Endothelial cell of umbilical vein (primary cell): ENCODE results near the gene PLD1. TPM values are rescaled to one million over a fixed set of nuclear protein-coding genes. Genes with fewer than 3 reads are reported as not detected.

Experiments
- BruUV-seq: library from RNA; stranded (reverse); fragments of 400-500 nt; replicated peaks from 2 replicates; lab custom pipeline; 2021; lab: Mats Ljungman, UMichigan
- CTCF ChIA-PET: fragments of 300-600, 350-600 bp; sonication (Branson Sonifier 250); formaldehyde crosslinking; loops from one replicate; lab custom pipeline; 2021; ENCODE audit warnings: antibody characterized with exemption, inconsistent platforms; lab: Charles Lee
- POLR2A ChIA-PET: fragments of 300-600, 350-600 bp; sonication (Branson Sonifier 250); formaldehyde crosslinking; loops from one replicate; lab custom pipeline; 2021; ENCODE audit warnings: antibody characterized with exemption, inconsistent platforms; lab: Charles Lee
- DNase-seq: peaks from one replicate; pipeline ENCODE4 v3.0.0-alpha.2; 2011; ENCODE audit warnings: low read depth, low spot score
- FAIRE-seq: peaks from 2 replicates; lab custom pipeline; 2011; peaks lifted over from hg19 to GRCh38; lab: Jason Lieb, UNC
- H2AFZ ChIP-seq: 2 replicates; pipeline ENCODE4 v1.6.0; 2012; ENCODE audit warnings: low read depth, low read length, control low read depth, inconsistent platforms
- H3K27ac ChIP-seq: 2 replicates; pipeline ENCODE4 v1.5.1; 2011; ENCODE audit warnings: low read depth, mild to moderate bottlenecking, control low read depth, low read length, moderate library complexity; ENCODE audit not compliant: insufficient read depth
- H3K27me3 ChIP-seq, 2 experiments: 2 replicates each; pipeline versions ENCODE4 v1.6.0 to v1.6.1; 2011; ENCODE audit warnings: low read length in 2 of 2, mixed read lengths in 1 of 2; ENCODE audit not compliant: control insufficient read depth in 2 of 2, insufficient read depth in 2 of 2
- H3K36me3 ChIP-seq, 2 experiments: 2 replicates in 1 of 2; 3 replicates in 1 of 2; pipeline ENCODE4 v1.5.1; 2011; ENCODE audit warnings: low read length in 2 of 2, mild to moderate bottlenecking in 1 of 2, moderate library complexity in 1 of 2; ENCODE audit not compliant: control insufficient read depth in 2 of 2, insufficient read depth in 2 of 2; ENCODE audit errors: extremely low read depth in 1 of 2
- H3K4me1 ChIP-seq: 3 replicates; pipeline ENCODE4 v1.5.1; 2011; ENCODE audit warnings: mild to moderate bottlenecking, low read length; ENCODE audit not compliant: control insufficient read depth, insufficient read depth; ENCODE audit errors: extremely low read depth
- H3K4me2 ChIP-seq: 2 replicates; pipeline ENCODE4 v1.6.1; 2011; ENCODE audit warnings: low read length, control low read depth, mixed read lengths; ENCODE audit not compliant: insufficient read depth
- H3K4me3 ChIP-seq, 3 experiments: fragments of 200-600 bp in 1 of 3; sonication (generic), shearing (Covaris generic) in 1 of 3; replicated peaks in 1 of 3; 2 replicates each; pipeline ENCODE4 v1.5.1; 2011 to 2016; ENCODE audit warnings: control low read depth in 3 of 3, low read length in 3 of 3, mild to moderate bottlenecking in 2 of 3, inconsistent platforms in 1 of 3, low read depth in 1 of 3, moderate library complexity in 1 of 3; ENCODE audit not compliant: insufficient read depth in 1 of 3
- H3K79me2 ChIP-seq: 2 replicates; pipeline ENCODE4 v1.6.0; 2012; ENCODE audit warnings: low read length, inconsistent platforms; ENCODE audit not compliant: control insufficient read depth, insufficient read depth
- H3K9ac ChIP-seq: replicated peaks from 2 replicates; pipeline ENCODE3; 2011; ENCODE audit warnings: low read length, control low read depth; ENCODE audit not compliant: insufficient read depth; ENCODE audit errors: extremely low read depth
- H3K9me1 ChIP-seq: replicated peaks from 3 replicates; pipeline ENCODE4 v1.6.0; 2011; ENCODE audit warnings: mild to moderate bottlenecking, low read length; ENCODE audit not compliant: control insufficient read depth, insufficient read depth; ENCODE audit errors: extremely low read depth
- H3K9me3 ChIP-seq: replicated peaks from 2 replicates; pipeline ENCODE4 v1.5.1; 2012; ENCODE audit warnings: low read length, inconsistent platforms; ENCODE audit not compliant: control insufficient read depth, insufficient read depth
- H4K20me1 ChIP-seq: replicated peaks from 2 replicates; pipeline ENCODE3; 2011; ENCODE audit warnings: mild to moderate bottlenecking, low read length; ENCODE audit not compliant: control insufficient read depth, insufficient read depth; ENCODE audit errors: extremely low read depth
- CTCF ChIP-seq, 2 donors: IDR thresholded peaks; 1 replicate in 1 of 2; 2 replicates in 1 of 2; pipeline ENCODE4 v1.5.1; 2011; ENCODE audit warnings: low read length in 2 of 2, mild to moderate bottlenecking in 2 of 2, moderate library complexity in 2 of 2, control low read depth in 1 of 2, inconsistent platforms in 1 of 2, low read depth in 1 of 2; ENCODE audit not compliant: insufficient read depth in 1 of 2; ENCODE audit errors: extremely low read depth in 1 of 2
- EZH2 ChIP-seq: IDR thresholded peaks from 2 replicates; pipeline ENCODE4 v1.6.1; 2012; ENCODE audit warnings: borderline replicate concordance, low read depth, mild to moderate bottlenecking, moderate library complexity, low read length, inconsistent platforms; ENCODE audit not compliant: severe bottlenecking
- FOS ChIP-seq: IDR thresholded peaks from 2 replicates; pipeline ENCODE4 v1.6.1; 2011; ENCODE audit warnings: mild to moderate bottlenecking, low read length, moderate library complexity, borderline replicate concordance; ENCODE audit not compliant: insufficient read depth
- GATA2 ChIP-seq: IDR thresholded peaks from 2 replicates; pipeline ENCODE4 v1.7.0; 2011; ENCODE audit warnings: low read depth, mild to moderate bottlenecking, moderate library complexity, mixed read lengths, low read length; ENCODE audit not compliant: insufficient read length, insufficient read depth
- JUN ChIP-seq: IDR thresholded peaks from 2 replicates; pipeline ENCODE4 v1.6.1; 2011; ENCODE audit warnings: borderline replicate concordance, low read depth; ENCODE audit not compliant: insufficient read length, insufficient read depth
- MAX ChIP-seq: IDR thresholded peaks from 2 replicates; pipeline ENCODE4 v1.6.1; 2011; ENCODE audit not compliant: insufficient read depth, insufficient read length
- MYC ChIP-seq: IDR thresholded peaks from one replicate; pipeline ENCODE4 v1.6.1; 2011; ENCODE audit warnings: mild to moderate bottlenecking, low read depth, low read length
- POLR2A ChIP-seq: IDR thresholded peaks from 2 replicates; pipeline ENCODE4 v1.6.1; 2012; ENCODE audit warnings: low read depth, mild to moderate bottlenecking, control low read depth, low read length
- POLR2AphosphoS5 ChIP-seq: IDR thresholded peaks from 2 replicates; pipeline ENCODE4 v1.6.1; 2012; ENCODE audit warnings: low read depth, mild to moderate bottlenecking, control low read depth, low read length, moderate library complexity; ENCODE audit not compliant: insufficient read depth
- dilution Hi-C: fragments of 300-500 bp; cut with MboI; formaldehyde crosslinking; loops from one replicate; pipeline ENCODE4 v1.15.0; 2019; ENCODE audit warnings: low sequenced_read_pairs; ENCODE audit not compliant: extremely low pct_ligation_motif_present
- intact Hi-C: fragments of 100-400 bp; cut with micrococcal nuclease; formaldehyde crosslinking; loops from one replicate; pipeline ENCODE4 v1.10.0; 2022
- polyA plus RNA-seq, 4 experiments: library from polyadenylated mRNA; depleted of rRNA in 3 of 4; stranded (reverse) in 3 of 4; unstranded in 1 of 4; fragments of >200 nt; gene quantifications; 2 replicates each; pipeline versions ENCODE4 v1.2.1 to v1.2.3, GENCODE V29; 2011 to 2012; ENCODE audit warnings: missing spikeins in 1 of 4
- total RNA-seq: library from RNA; stranded (reverse); gene quantifications from 2 replicates; pipeline ENCODE4 v1.2.3, GENCODE V29; 2021

PLD1 gene
- total and polyA plus RNA-seq, 2 donors (not counting 3 experiments of a cell fraction or from before 2014, with no cell fraction given), result 42.0 to 108 TPM

- no peak overlapping the region for H3K4me3 ChIP-seq
- H3K79me2 ChIP-seq, result peaks cover 4% of the 10 kb centered on the region
- no peak overlapping the region for H3K4me2 ChIP-seq
- H3K9ac ChIP-seq, result no peak overlapping the region
- peaks cover 3% of the 10 kb centered on the region for H3K4me1 ChIP-seq
- TF ChIP-seq CTCF (IDR thresholded peaks at IDR 0.05; ENCODE audit: extremely low read depth in 1 of 2, insufficient read depth in 1 of 2, low read depth in 1 of 2, low read length in 2 of 2), result no peak
- TF ChIP-seq MYC, result no peak
- no peak overlapping the region for H3K27ac ChIP-seq
- DNase-seq (no peak), FAIRE-seq (no peak)
- peaks cover 0 to 6% of the 10 kb centered on the region in 2 experiments for H3K36me3 ChIP-seq
- no TSS peak for BruUV-seq
- dilution Hi-C loops (no loop called here), intact Hi-C loops (no loop called here)
- no peaks in the 10 kb centered on the region for H3K9me3 ChIP-seq
- CTCF ChIA-PET, result interaction anchor here (1.2 to 4.9 kb wide), 5 partner anchors 11 to 91 kb away, joined by 3 to 30 read pairs (median 4); no protein-coding TSS in a partner anchor
- POLR2A ChIA-PET, result no interaction called here
- H4K20me1 ChIP-seq, result peaks cover 2% of the 10 kb centered on the region
- H2AFZ ChIP-seq, result no peak overlapping the region
- no peaks in the 10 kb centered on the region for H3K27me3 ChIP-seq
- no peaks in the 10 kb centered on the region for H3K9me1 ChIP-seq
Observed at GRCh38 chr3:171743327-171744157, 66.7 kb downstream of the PLD1 start.

- FAIRE-seq (no peak), DNase-seq (no peak)
- peaks cover 2% of the 10 kb centered on the region for H4K20me1 ChIP-seq
- no peak overlapping the region for H2AFZ ChIP-seq
- intact Hi-C loops, result no loop called here
- ChIA-PET CTCF (interaction anchor here (0.9 to 4.9 kb wide), 3 partner anchors 10 to 31 kb away, joined by 3 to 30 read pairs (median 4); no protein-coding TSS in a partner anchor), POLR2A (no interaction called here)
- dilution Hi-C loops, result no loop called here
- H3K4me1 ChIP-seq, result no peaks in the 10 kb centered on the region
- no peak overlapping the region for H3K4me3 ChIP-seq
- H3K27me3 ChIP-seq, result no peaks in the 10 kb centered on the region
- no peak overlapping the region for H3K27ac ChIP-seq
- H3K36me3 ChIP-seq, result peaks cover 0 to 9% of the 10 kb centered on the region in 2 experiments
- H3K79me2 ChIP-seq, result peaks cover 2% of the 10 kb centered on the region
- no peaks in the 10 kb centered on the region for H3K9me3 ChIP-seq
- H3K9ac ChIP-seq, result no peak overlapping the region
- no TSS peak for BruUV-seq
- no peaks in the 10 kb centered on the region for H3K9me1 ChIP-seq
- H3K4me2 ChIP-seq, result no peak overlapping the region
- TF ChIP-seq MYC (no peak), CTCF (IDR thresholded peaks at IDR 0.05; ENCODE audit: extremely low read depth in 1 of 2, insufficient read depth in 1 of 2, low read depth in 1 of 2, low read length in 2 of 2) (no peak), POLR2A (no peak), FOS (no peak), MAX (no peak), GATA2 (no peak), POLR2AphosphoS5 (no peak), JUN (no peak), EZH2 (no peak)
Observed at GRCh38 chr3:171741377-171741776, 68.9 kb downstream of the PLD1 start.
